Glutamatergic neuron (in vitro differentiated cells): ENCODE data around the gene CAMTA1. TPM values are rescaled to one million over a fixed set of nuclear protein-coding genes. Genes with fewer than 3 reads are reported as not detected.

Source experiments
- DNase-seq: peaks from one replicate; pipeline ENCODE4 v3.0.0; 2022
- H3K27ac Mint-ChIP-seq: one replicate; pipeline ENCODE4 v1.8.0; 2020; ENCODE audit warnings: mild to moderate bottlenecking, mixed read lengths, inconsistent platforms; ENCODE audit not compliant: unreplicated experiment
- H3K27me3 Mint-ChIP-seq: one replicate; pipeline ENCODE4 v1.8.0; 2020; ENCODE audit warnings: mild to moderate bottlenecking, moderate library complexity, mixed read lengths, inconsistent platforms; ENCODE audit not compliant: unreplicated experiment
- H3K36me3 Mint-ChIP-seq: one replicate; pipeline ENCODE4 v1.8.0; 2020; ENCODE audit warnings: mild to moderate bottlenecking, mixed read lengths, inconsistent platforms; ENCODE audit not compliant: unreplicated experiment
- H3K4me1 Mint-ChIP-seq: one replicate; pipeline ENCODE4 v1.8.0; 2020; ENCODE audit warnings: mild to moderate bottlenecking, low read depth, mixed read lengths, inconsistent platforms; ENCODE audit not compliant: unreplicated experiment
- H3K4me3 Mint-ChIP-seq: one replicate; pipeline ENCODE4 v1.8.0; 2020; ENCODE audit warnings: mild to moderate bottlenecking, mixed read lengths, inconsistent platforms; ENCODE audit not compliant: unreplicated experiment
- H3K9me3 Mint-ChIP-seq: one replicate; pipeline ENCODE4 v1.8.0; 2020; ENCODE audit warnings: mild to moderate bottlenecking, moderate library complexity, mixed read lengths, inconsistent platforms; ENCODE audit not compliant: unreplicated experiment
- total RNA-seq: library from RNA; stranded (reverse); fragmentation: NEBNext Ultra II Directional; extraction: Animal tissue kit (Norgen Biotek cat#: 25700); gene quantifications from one replicate; pipeline ENCODE4 v1.2.1, GENCODE V29; 2021; ENCODE audit not compliant: unreplicated experiment
- TF ChIP-seq, protein P1 (sequence below): fragments of 200-600 bp; sonication (generic); IDR thresholded peaks from one replicate; pipeline ENCODE4 v1.5.0; 2021; ENCODE audit not compliant: partially characterized antibody, unreplicated experiment

The CAMTA1 gene
- total RNA-seq, 1 donor from 2014 or later = 77.2 TPM

DNA sequence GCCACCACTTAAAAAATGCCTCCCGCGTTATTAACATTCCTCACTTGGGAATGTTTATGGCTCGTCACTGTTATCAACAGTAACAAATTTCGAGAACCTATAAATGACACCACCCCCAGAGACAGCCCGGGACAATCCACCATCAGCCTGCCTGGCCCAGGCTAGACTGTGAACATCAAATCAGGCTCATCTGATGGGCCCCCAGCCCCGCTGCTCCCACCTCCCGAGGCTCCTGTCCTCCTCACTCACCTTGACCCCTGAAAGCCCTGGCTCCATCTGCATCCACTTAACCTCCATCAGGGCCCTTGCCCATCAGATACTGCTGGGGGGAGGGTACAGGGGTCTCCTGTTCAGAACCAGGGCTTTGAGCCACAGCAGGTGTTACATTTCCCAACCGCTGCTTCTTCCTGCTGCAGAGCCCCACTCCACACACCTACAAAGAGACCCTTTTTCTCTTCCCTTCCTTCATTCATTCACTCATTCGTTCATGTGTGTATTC lies 829.4 kb downstream of the CAMTA1 start:
- TF ChIP-seq, protein P1, sequence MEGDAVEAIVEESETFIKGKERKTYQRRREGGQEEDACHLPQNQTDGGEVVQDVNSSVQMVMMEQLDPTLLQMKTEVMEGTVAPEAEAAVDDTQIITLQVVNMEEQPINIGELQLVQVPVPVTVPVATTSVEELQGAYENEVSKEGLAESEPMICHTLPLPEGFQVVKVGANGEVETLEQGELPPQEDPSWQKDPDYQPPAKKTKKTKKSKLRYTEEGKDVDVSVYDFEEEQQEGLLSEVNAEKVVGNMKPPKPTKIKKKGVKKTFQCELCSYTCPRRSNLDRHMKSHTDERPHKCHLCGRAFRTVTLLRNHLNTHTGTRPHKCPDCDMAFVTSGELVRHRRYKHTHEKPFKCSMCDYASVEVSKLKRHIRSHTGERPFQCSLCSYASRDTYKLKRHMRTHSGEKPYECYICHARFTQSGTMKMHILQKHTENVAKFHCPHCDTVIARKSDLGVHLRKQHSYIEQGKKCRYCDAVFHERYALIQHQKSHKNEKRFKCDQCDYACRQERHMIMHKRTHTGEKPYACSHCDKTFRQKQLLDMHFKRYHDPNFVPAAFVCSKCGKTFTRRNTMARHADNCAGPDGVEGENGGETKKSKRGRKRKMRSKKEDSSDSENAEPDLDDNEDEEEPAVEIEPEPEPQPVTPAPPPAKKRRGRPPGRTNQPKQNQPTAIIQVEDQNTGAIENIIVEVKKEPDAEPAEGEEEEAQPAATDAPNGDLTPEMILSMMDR = no peak
- Mint-ChIP-seq H3K27me3 (peaks cover 5% of the 10 kb centered on the region), H3K4me1 (peaks cover 20% of the 10 kb centered on the region), H3K4me3 (no peak overlapping the region), H3K27ac (no peak overlapping the region), H3K9me3 (peaks cover 7% of the 10 kb centered on the region), H3K36me3 (peaks cover 4% of the 10 kb centered on the region)
- DNase-seq = no peak

DNA sequence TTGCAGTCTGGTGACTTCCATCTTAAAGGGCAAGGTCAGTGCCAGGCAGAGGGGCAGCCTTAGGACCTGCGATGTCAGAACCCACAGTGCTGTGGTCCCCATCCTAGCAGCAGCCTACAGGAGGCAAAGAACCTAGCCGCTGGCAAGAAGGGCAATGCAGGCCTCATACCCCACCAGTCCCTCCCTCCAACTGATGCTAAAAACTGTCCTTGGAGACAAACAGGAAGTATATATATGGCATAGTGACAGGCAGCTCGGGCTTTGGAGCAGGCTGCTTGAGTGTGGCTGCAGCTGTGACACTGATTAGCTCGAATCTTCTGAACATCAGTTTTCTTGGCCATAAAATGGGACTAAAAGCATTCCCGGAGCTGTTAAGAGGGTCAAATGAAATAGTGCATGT lies 829.9 kb downstream of the CAMTA1 start:
- peaks cover 2% of the 10 kb centered on the region for H3K27me3 Mint-ChIP-seq

DNA sequence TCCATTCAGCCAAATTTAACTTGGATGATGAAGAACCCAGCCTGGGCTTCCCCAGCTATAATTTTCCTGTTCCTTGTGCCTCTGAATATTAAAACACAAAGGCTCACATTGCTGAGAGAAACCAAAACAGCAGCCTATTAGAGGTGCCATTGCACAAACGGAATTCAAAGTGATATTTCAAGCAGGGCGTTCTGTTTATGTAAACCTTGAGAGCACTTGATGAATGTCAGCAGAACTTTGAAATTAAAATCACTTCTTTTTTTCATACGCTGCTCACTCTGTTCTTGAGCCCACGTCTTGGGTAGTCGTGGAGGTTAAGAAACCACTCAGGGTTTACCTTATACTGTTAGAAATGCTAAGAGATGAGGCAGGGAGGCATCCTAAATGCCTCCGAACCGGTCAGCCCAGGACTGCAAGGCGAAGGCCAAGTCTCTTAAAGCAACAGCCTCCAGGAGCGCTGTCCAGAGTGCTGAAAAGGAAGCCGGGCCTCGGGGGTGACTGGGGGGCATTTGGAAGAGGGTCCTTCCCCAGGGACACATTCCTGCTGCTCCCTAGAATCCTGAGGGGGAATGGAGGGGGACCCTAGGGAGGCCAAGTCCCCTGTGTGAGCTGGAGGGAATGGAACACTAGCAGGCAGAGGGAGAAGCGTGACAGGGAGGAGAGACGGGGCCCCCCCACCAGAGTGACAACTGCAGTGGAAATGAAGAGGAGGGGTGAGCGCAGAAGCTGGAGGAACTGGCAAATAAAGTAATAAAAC lies 831.0 kb downstream of the CAMTA1 start:
- DNase-seq = no peak
- TF ChIP-seq, protein P1 = no peak
- peaks cover 20% of the 10 kb centered on the region for H3K4me1 Mint-ChIP-seq
- peaks cover 7% of the 10 kb centered on the region for H3K9me3 Mint-ChIP-seq
- H3K4me3 Mint-ChIP-seq = peak overlapping the region; percentile 59
- no peak overlapping the region for H3K27ac Mint-ChIP-seq
- peaks cover 5% of the 10 kb centered on the region for H3K27me3 Mint-ChIP-seq
- H3K36me3 Mint-ChIP-seq = peaks cover 4% of the 10 kb centered on the region

More for the DNA sequence above, 829.9 kb downstream of the CAMTA1 start:
- Mint-ChIP-seq H3K36me3 (peaks cover 4% of the 10 kb centered on the region), H3K4me3 (no peak overlapping the region), H3K4me1 (peaks cover 15% of the 10 kb centered on the region), H3K9me3 (peaks cover 7% of the 10 kb centered on the region), H3K27ac (no peak overlapping the region)
- DNase-seq = no peak
- TF ChIP-seq, protein P1 = no peak

DNA sequence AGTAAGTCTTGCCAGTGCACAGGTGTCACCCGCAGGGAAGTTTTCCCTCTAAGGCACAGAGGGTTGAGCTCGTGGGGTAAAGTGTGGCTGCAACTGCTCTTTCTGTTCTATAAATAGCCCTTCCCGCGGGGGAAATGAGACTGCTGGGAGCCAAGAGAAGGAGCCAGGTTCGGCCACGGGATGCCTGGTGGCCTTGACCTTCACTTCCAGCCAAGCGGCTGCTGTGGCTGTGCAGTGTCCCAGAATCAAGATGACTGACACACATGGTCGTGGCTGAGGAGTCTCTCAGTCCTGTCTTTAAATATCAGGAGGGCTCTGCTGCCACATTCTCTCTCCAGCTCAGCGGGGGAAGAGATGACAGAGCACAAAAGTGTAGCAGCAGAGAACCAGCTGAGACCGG lies 831.7 kb downstream of the CAMTA1 start:
- TF ChIP-seq, protein P1 = no peak
- Mint-ChIP-seq H3K4me3 (no peak overlapping the region), H3K36me3 (peaks cover 4% of the 10 kb centered on the region), H3K4me1 (peaks cover 20% of the 10 kb centered on the region), H3K27ac (no peak overlapping the region), H3K27me3 (peaks cover 5% of the 10 kb centered on the region), H3K9me3 (peaks cover 7% of the 10 kb centered on the region)
- DNase-seq = no peak

DNA sequence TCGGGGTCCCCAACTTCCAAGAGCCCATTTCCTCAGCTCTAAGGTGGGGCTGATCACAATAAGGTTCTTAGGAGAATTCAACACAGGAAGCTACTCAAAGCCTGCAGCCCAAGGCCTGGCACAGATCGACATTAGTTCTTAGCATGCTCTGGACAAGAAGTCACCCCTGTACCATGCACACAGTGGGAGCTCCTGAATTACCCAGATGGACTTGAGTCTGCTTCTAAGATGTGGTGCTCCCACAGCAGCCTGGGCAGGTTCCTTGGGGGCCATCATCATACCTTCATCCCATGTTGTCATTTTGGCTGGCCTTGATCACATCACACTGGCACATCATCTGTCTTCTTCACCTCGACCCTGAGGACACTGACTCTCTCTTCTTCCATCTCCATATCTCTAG lies 832.6 kb downstream of the CAMTA1 start:
- H3K27ac Mint-ChIP-seq = no peak overlapping the region
- peaks cover 5% of the 10 kb centered on the region for H3K27me3 Mint-ChIP-seq
- H3K9me3 Mint-ChIP-seq = peaks cover 4% of the 10 kb centered on the region
- no peak for DNase-seq
- H3K36me3 Mint-ChIP-seq = peaks cover 2% of the 10 kb centered on the region
- no peak overlapping the region for H3K4me3 Mint-ChIP-seq
- TF ChIP-seq, protein P1 = no peak
- peaks cover 18% of the 10 kb centered on the region for H3K4me1 Mint-ChIP-seq
